Measurements from ENCODE around the gene POLR1A.

DNA sequence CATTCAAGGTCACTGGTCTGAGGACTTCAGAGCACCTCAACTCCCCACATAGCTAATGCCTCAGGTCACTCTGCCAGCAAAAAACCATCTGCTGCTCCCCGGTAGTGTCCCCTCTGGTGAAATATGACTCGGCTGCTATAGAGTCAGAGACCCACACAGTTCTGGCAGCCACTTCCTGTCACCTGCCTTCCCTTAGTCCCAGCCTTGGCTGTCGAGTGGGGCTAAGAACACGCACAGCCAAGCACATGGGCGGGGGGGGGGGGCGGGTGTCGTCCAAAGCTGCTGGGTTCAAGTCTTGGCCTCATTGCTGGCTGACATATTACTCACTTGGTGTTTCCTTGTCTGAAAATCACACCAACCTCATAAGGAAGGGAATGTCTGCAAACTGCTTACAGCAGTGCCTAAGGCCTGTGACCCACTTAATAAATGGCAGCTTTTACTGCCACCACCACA is 37.5 kb downstream of the POLR1A start:
- TF ChIP-seq POLR2A (IDR thresholded peaks at IDR 0.05) (no peak), EP300 (IDR thresholded peaks at IDR 0.05) (no peak)
